ENCODE data around the gene PIP4K2B. TPM values are rescaled to one million over a fixed set of nuclear protein-coding genes. Genes with fewer than 3 reads are reported as not detected.
"Not testable (repeated sequence)": the region's sequence is repeated elsewhere in the genome, so short reads cannot be mapped to it uniquely, and the experiment has no call there.

Gene PIP4K2B
- total and polyA plus RNA-seq, 2 of the 8 experiments (the other 6 are each of a cell fraction or from before 2014, with no cell fraction given), result 21.5 to 57.8 TPM

- TF ChIP-seq GTF2F1 (IDR thresholded peaks at IDR 0.05; ENCODE audit: borderline replicate concordance, low read depth, low read length), result no peak
These were observed 10.2 kb downstream of the PIP4K2B start (continued) for GRCh38 chr17:38789185-38789584.

GRCh38 chr17:38787999-38788398, 11.4 kb downstream of the PIP4K2B start:
- H2BK5ac ChIP-seq (ENCODE audit: low read depth, low read length); H3K79me1 ChIP-seq (ENCODE audit: low read depth, low read length); H3K23me2 ChIP-seq (ENCODE audit: low read depth, low read length); H3K18ac ChIP-seq (ENCODE audit: extremely low read depth, low read length); H3K4ac ChIP-seq (replicated peaks; ENCODE audit: insufficient read length, low read depth, low read length); H2AFZ ChIP-seq (ENCODE audit: low read length); H3K23ac ChIP-seq (ENCODE audit: insufficient read length); H2BK20ac ChIP-seq (ENCODE audit: low read length); H4K91ac ChIP-seq (replicated peaks; ENCODE audit: insufficient read length, low read length); H2BK120ac ChIP-seq (replicated peaks; ENCODE audit: low read depth, low read length); H3K56ac ChIP-seq (replicated peaks; ENCODE audit: insufficient read length, low read depth, low read length); H2BK12ac ChIP-seq (ENCODE audit: low read depth, low read length); H3K4me3 ChIP-seq (ENCODE audit: extremely low read depth in 1 of 4, insufficient read depth in 2 of 4, low read depth in 3 of 4, low read length in 4 of 4); H2AK5ac ChIP-seq (ENCODE audit: low read depth, low read length); H4K8ac ChIP-seq (ENCODE audit: extremely low read depth, insufficient read depth, low read length); H3K27ac ChIP-seq (ENCODE audit: low read depth, low read length); H3K27me3 ChIP-seq (replicated peaks in 1 of 4; ENCODE audit: control insufficient read depth in 3 of 4, extremely low read depth in 1 of 4, insufficient read depth in 3 of 4, low read length in 3 of 4); FAIRE-seq; H3K4me2 ChIP-seq (ENCODE audit: insufficient read depth in 1 of 2, low read depth in 2 of 2, low read length in 2 of 2); H3K4me1 ChIP-seq (replicated peaks in 1 of 4; ENCODE audit: control insufficient read depth in 3 of 4, insufficient read depth in 4 of 4, low read length in 3 of 4); H2BK15ac ChIP-seq (ENCODE audit: low read length); H3K9me3 ChIP-seq (ENCODE audit: insufficient read depth in 2 of 2, low read depth in 1 of 2, low read length in 1 of 2); H3K14ac ChIP-seq (ENCODE audit: insufficient read length); H4K5ac ChIP-seq (ENCODE audit: insufficient read length, low read depth, low read length); H3K9ac ChIP-seq (replicated peaks in 1 of 4; ENCODE audit: extremely low read depth in 1 of 4, low read depth in 3 of 4, low read length in 3 of 4); DNase-seq (ENCODE audit: low read depth in 1 of 2, low spot score in 2 of 2): not testable (repeated sequence)
- H3K36me3 ChIP-seq (ENCODE audit: control insufficient read depth in 2 of 4, insufficient read depth in 4 of 4, low read length in 3 of 4), result peaks cover 6 to 37% (median 22%) of the 10 kb centered on the region in 4 experiments; a peak in 7 of 8 replicates
- ChIA-PET POLR2A (ENCODE audit: partially characterized antibody) (interaction anchor here (1.0 to 3.2 kb wide), 5 partner anchors 9 to 59 kb away, joined by 3 to 14 read pairs (median 3); partner anchors contain the start of gene PIP4K2B), CTCF (ENCODE audit: partially characterized antibody) (interaction anchor here (0.5 to 2.7 kb wide), 7 partner anchors 12 to 134 kb away, joined by 3 to 8 read pairs (median 4); no protein-coding TSS in a partner anchor)
- H3K79me2 ChIP-seq (ENCODE audit: control insufficient read depth in 1 of 2, insufficient read depth in 2 of 2, low read length in 2 of 2), result peaks cover 0 to 11% of the 10 kb centered on the region in 2 experiments; a peak in 2 of 4 replicates
- WGBS, 2 experiments (ENCODE audit: extremely low coverage in 1 of 2, insufficient coverage in 1 of 2, insufficient read length in 1 of 2, insufficient replicate concordance in 2 of 2, low coverage in 1 of 2, low lambda C conversion rate in 2 of 2, missing lambda C conversion rate in 1 of 2), result 96% methylated on average over 4 of the region's 4 CpGs; no CpG with 5 or more reads in 1 of the 2 experiments
- peaks cover 0 to 14% of the 10 kb centered on the region in 2 experiments for H4K20me1 ChIP-seq (replicated peaks in 1 of 2; ENCODE audit: control insufficient read depth in 1 of 2, insufficient read depth in 2 of 2, low read length in 2 of 2)

All from H1 (cell line).